Caco-2 (cell line): ENCODE results near the gene AASDH. TPM values are rescaled to one million over a fixed set of nuclear protein-coding genes. Genes with fewer than 3 reads are reported as not detected.

Experiments
- BruUV-seq: library from RNA; stranded (reverse); fragments of 400-500 nt; replicated peaks from 2 replicates; lab custom pipeline; 2021; lab: Mats Ljungman, UMichigan
- CTCF ChIA-PET: fragments of 300-600 bp; sonication (Branson Sonifier 250); formaldehyde crosslinking; loops from one replicate; lab custom pipeline; 2022; ENCODE audit warnings: antibody characterized with exemption; lab: Charles Lee
- POLR2A ChIA-PET: fragments of 300-600 bp; sonication (Branson Sonifier 250); formaldehyde crosslinking; loops from one replicate; lab custom pipeline; 2022; ENCODE audit warnings: antibody characterized with exemption; lab: Charles Lee
- DNase-seq, 2 experiments: peaks; one replicate each; pipeline versions ENCODE4 v3.0.0 to v3.0.0-alpha.2; 2020 to 2022
- H3K27me3 ChIP-seq: replicated peaks from 2 replicates; pipeline ENCODE4 v1.6.0; 2011; ENCODE audit warnings: low read length; ENCODE audit not compliant: control insufficient read depth, insufficient read depth
- H3K36me3 ChIP-seq: 2 replicates; pipeline ENCODE4 v1.5.1; 2011; ENCODE audit warnings: low read length; ENCODE audit not compliant: control insufficient read depth, insufficient read depth
- H3K4me1 ChIP-seq: fragments of 250-450 bp; sonication (Bioruptor Pico); 2 replicates; pipeline ENCODE4 v1.5.1; 2020; ENCODE audit warnings: mild to moderate bottlenecking
- H3K4me3 ChIP-seq: 2 replicates; pipeline ENCODE4 v1.5.1; 2011; ENCODE audit warnings: low read depth, mild to moderate bottlenecking, control low read depth, low read length
- H3K9me3 ChIP-seq: fragments of 250-450 bp; sonication (Bioruptor Pico); 2 replicates; pipeline ENCODE4 v1.5.1; 2020; ENCODE audit warnings: mild to moderate bottlenecking, moderate library complexity
- H3K27ac Mint-ChIP-seq: one replicate; pipeline ENCODE4 v1.8.0; 2022; ENCODE audit warnings: mixed read lengths; ENCODE audit not compliant: unreplicated experiment
- H3K27me3 Mint-ChIP-seq: one replicate; pipeline ENCODE4 v1.8.0; 2022; ENCODE audit warnings: mixed read lengths; ENCODE audit not compliant: insufficient read depth, unreplicated experiment
- H3K36me3 Mint-ChIP-seq: one replicate; pipeline ENCODE4 v1.8.0; 2022; ENCODE audit warnings: mild to moderate bottlenecking, mixed read lengths; ENCODE audit not compliant: insufficient read depth, unreplicated experiment
- H3K4me1 Mint-ChIP-seq: one replicate; pipeline ENCODE4 v1.8.0; 2022; ENCODE audit warnings: low read depth, mixed read lengths; ENCODE audit not compliant: unreplicated experiment
- H3K4me3 Mint-ChIP-seq: one replicate; pipeline ENCODE4 v1.8.0; 2022; ENCODE audit warnings: mild to moderate bottlenecking, moderate library complexity, mixed read lengths; ENCODE audit not compliant: unreplicated experiment
- H3K9me3 Mint-ChIP-seq: one replicate; pipeline ENCODE4 v1.8.0; 2022; ENCODE audit warnings: mixed read lengths; ENCODE audit not compliant: unreplicated experiment
- CTCF ChIP-seq, 2 experiments: fragments of 200-600 bp in 1 of 2; IDR thresholded peaks; 1 replicate in 1 of 2; 2 replicates in 1 of 2; pipeline versions ENCODE4 v1.5.1 to v1.8.0; 2011 to 2022; ENCODE audit warnings: antibody characterized with exemption in 1 of 2, control low read depth in 1 of 2, inconsistent platforms in 1 of 2, low read depth in 1 of 2, low read length in 1 of 2, mild to moderate bottlenecking in 1 of 2, moderate library complexity in 1 of 2; ENCODE audit not compliant: insufficient read depth in 1 of 2, severe bottlenecking in 1 of 2, unreplicated experiment in 1 of 2
- intact Hi-C: fragments of 100-400 bp; cut with micrococcal nuclease; formaldehyde crosslinking; loops from one replicate; pipeline ENCODE4 v1.10.0; 2022; ENCODE audit not compliant: unreplicated experiment
- total RNA-seq: library from RNA; stranded (reverse); gene quantifications from 2 replicates; pipeline ENCODE4 v1.2.3, GENCODE V29; 2022

The AASDH gene
- total RNA-seq, 1 experiment from 2014 or later: 12.8 TPM

- ChIA-PET CTCF (no interaction called here), POLR2A (no interaction called here)
- no peak for DNase-seq
- Histone ChIP-seq H3K4me3 (no peak overlapping the region), H3K27me3 (no peaks in the 10 kb centered on the region), H3K9me3 (no peaks in the 10 kb centered on the region), H3K36me3 (no peaks in the 10 kb centered on the region), H3K4me1 (0 out of 2 replicates have a peak, but pooled peaks cover 8% of the 10 kb centered on the region)
- Mint-ChIP-seq H3K4me3 (no peak overlapping the region), H3K36me3 (no peaks in the 10 kb centered on the region), H3K27me3 (no peaks in the 10 kb centered on the region), H3K9me3 (no peaks in the 10 kb centered on the region), H3K4me1 (no peaks in the 10 kb centered on the region), H3K27ac (no peak overlapping the region)
- intact Hi-C loops: no loop called here
- BruUV-seq: no TSS peak
- TF ChIP-seq CTCF (IDR thresholded peaks at IDR 0.05; ENCODE audit: insufficient read depth in 1 of 2, low read depth in 1 of 2, low read length in 1 of 2, severe bottlenecking in 1 of 2, unreplicated experiment in 1 of 2): no peak
Measured at GRCh38 chr4:56321251-56321650, 66.0 kb downstream of the AASDH start.

DNA sequence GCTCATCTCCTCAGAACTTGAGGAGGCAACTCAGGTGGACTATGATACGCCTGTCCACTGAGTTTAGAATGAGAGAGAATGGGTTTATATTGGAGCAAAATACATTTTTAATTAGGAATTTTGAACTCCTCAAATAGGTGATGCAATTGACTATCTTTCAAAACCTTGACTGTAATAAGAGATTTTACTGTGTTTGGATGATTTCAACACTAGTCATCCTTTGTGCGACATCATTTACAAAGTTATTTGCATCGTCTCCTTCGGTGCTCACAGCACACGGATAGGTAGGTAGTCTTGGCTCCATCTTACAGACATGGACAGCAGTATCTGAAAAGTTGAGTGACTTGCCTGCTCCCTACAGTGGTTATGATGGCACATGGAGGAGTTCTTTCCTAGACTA, 67.0 kb downstream of the AASDH start:
- H3K27ac Mint-ChIP-seq: no peak overlapping the region
- CTCF ChIA-PET: no interaction called here

DNA sequence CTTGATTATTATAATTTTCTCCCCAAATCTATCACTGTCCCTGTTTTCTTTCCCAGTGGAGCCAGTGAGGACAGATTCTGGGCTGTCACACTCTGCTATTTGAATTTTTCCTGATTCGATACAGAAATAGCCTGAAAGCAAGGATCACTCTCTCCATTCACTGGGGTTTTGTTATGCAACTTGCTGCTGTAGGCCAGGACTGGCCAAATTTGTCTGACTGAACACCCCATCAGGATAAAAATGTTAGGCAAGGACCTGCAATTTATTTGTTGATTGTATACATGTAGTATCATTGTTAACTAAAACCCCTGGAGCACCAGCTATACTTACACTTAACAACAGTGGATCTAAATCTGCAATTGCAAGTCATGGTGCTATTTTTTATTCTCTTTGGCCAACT, 68.7 kb downstream of the AASDH start:
- Mint-ChIP-seq H3K27ac (no peak overlapping the region), H3K27me3 (no peaks in the 10 kb centered on the region), H3K36me3 (no peaks in the 10 kb centered on the region), H3K4me1 (no peaks in the 10 kb centered on the region), H3K4me3 (no peak overlapping the region), H3K9me3 (no peaks in the 10 kb centered on the region)
- ChIA-PET POLR2A (no interaction called here), CTCF (no interaction called here)
- intact Hi-C loops: no loop called here
- Histone ChIP-seq H3K4me3 (no peak overlapping the region), H3K4me1 (no peaks in the 10 kb centered on the region), H3K36me3 (no peaks in the 10 kb centered on the region), H3K9me3 (no peaks in the 10 kb centered on the region), H3K27me3 (no peaks in the 10 kb centered on the region)
- no peak for TF ChIP-seq CTCF (IDR thresholded peaks at IDR 0.05; ENCODE audit: insufficient read depth in 1 of 2, low read depth in 1 of 2, low read length in 1 of 2, severe bottlenecking in 1 of 2, unreplicated experiment in 1 of 2)
- no TSS peak for BruUV-seq
- no peak for DNase-seq

More for the DNA sequence above, 67.0 kb downstream of the AASDH start:
- intact Hi-C loops: no loop called here
- POLR2A ChIA-PET: no interaction called here
- no peaks in the 10 kb centered on the region for H3K36me3 Mint-ChIP-seq
- Histone ChIP-seq H3K9me3 (no peaks in the 10 kb centered on the region), H3K36me3 (no peaks in the 10 kb centered on the region), H3K27me3 (no peaks in the 10 kb centered on the region), H3K4me3 (no peak overlapping the region), H3K4me1 (0 out of 2 replicates have a peak, but pooled peaks cover 8% of the 10 kb centered on the region)
- no TSS peak for BruUV-seq
- H3K4me3 Mint-ChIP-seq: no peak overlapping the region
- no peaks in the 10 kb centered on the region for H3K4me1 Mint-ChIP-seq
- no peak for DNase-seq
- no peak for TF ChIP-seq CTCF (IDR thresholded peaks at IDR 0.05; ENCODE audit: insufficient read depth in 1 of 2, low read depth in 1 of 2, low read length in 1 of 2, severe bottlenecking in 1 of 2, unreplicated experiment in 1 of 2)
- no peaks in the 10 kb centered on the region for H3K27me3 Mint-ChIP-seq
- H3K9me3 Mint-ChIP-seq: no peaks in the 10 kb centered on the region
